GF-D8 (cell line): Measurements from ENCODE around the gene CENPF.

ENCODE experiments used
- DNase-seq: peaks from one replicate; lab custom pipeline; 2025; lab: John Stamatoyannopoulos, UW

The CENPF gene

GRCh38 chr1:214623430-214623829 is 20.4 kb downstream of the CENPF start:
- no peak for DNase-seq

- no peak for DNase-seq
Observed at GRCh38 chr1:214632091-214632490, 29.1 kb downstream of the CENPF start.

GRCh38 chr1:214633686-214634085 is 30.7 kb downstream of the CENPF start:
- no peak for DNase-seq

- no peak for DNase-seq
Observed at GRCh38 chr1:214634267-214634666, 31.3 kb downstream of the CENPF start.

- no peak for DNase-seq
Observed at GRCh38 chr1:214635086-214635485, 32.1 kb downstream of the CENPF start.

GRCh38 chr1:214635506-214635905 is 32.5 kb downstream of the CENPF start:
- no peak for DNase-seq

- DNase-seq = no peak
Observed at GRCh38 chr1:214636436-214636835, 33.4 kb downstream of the CENPF start.

- DNase-seq = no peak
Observed at GRCh38 chr1:214637125-214637524, 34.1 kb downstream of the CENPF start.

DNA sequence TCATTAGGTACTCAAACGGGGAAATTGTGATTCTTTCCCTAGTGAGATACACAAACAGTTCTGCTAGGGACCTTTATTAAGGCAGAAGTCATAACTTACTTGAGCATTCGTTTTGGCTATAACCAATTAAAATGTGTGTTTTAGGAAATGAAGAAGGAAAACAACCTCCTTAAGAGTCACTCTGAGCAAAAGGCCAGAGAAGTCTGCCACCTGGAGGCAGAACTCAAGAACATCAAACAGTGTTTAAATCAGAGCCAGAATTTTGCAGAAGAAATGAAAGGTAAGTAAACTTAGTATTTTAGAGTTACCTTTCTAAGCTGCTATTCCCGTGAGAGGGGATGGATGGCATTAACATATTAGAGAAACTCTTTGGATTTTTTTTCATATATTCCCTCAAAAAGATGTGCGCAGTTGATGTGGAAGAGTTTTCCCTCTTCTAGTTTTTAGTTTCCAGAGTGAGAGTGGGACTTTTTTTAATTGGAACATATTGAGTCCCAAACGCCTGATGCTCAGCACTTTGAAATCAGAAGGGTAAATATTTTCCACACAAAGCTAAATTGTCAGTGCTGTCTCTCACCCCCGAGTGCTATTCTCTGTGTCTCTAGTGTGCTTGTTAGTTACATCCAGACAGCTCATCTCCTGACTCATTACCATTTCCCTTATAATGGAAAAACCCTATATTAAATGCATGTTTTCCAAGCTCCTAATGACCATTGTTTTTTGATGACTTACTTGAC is 34.9 kb downstream of the CENPF start:
- DNase-seq = no peak

DNA sequence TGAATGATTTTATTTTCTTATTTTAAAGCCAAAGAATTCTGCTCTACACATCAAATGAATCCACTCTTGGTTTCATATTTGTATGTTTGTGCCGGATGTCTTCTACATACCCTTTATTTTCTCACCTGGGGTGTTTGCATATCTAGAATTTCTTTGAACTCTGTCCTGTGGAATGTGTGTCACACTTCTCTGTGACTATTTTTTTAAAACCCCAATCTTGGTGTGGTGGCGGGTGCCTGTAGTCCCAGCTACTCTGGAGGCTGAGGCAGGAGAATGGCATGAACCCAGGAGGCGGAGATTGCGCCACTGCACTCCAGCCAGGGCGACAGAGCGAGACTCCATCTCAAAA is 35.4 kb downstream of the CENPF start:
- no peak for DNase-seq

DNA sequence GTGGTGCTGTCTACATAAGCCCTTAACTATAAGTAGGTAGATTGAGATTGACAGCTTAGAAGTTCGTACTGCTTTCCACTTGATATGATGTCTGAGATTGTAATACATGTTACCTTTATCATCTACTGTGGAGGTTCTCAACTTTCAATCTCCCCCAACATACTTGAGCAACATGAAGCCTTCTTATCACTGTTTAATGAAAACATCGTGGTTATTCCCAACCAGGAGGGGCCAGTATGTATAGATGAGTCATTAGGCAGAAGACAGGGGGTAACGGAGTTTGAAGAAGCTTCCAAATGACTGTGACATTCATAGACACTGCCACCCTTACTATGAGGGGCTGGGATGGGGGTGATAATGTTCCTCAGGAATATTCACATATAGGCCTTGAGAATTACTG is 36.0 kb downstream of the CENPF start:
- no peak for DNase-seq

DNA sequence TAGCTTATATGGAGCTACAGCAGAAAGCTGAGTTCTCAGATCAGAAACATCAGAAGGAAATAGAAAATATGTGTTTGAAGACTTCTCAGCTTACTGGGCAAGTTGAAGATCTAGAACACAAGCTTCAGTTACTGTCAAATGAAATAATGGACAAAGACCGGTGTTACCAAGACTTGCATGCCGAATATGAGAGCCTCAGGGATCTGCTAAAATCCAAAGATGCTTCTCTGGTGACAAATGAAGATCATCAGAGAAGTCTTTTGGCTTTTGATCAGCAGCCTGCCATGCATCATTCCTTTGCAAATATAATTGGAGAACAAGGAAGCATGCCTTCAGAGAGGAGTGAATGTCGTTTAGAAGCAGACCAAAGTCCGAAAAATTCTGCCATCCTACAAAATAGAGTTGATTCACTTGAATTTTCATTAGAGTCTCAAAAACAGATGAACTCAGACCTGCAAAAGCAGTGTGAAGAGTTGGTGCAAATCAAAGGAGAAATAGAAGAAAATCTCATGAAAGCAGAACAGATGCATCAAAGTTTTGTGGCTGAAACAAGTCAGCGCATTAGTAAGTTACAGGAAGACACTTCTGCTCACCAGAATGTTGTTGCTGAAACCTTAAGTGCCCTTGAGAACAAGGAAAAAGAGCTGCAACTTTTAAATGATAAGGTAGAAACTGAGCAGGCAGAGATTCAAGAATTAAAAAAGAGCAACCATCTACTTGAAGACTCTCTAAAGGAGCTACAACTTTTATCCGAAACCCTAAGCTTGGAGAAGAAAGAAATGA is 37.6 kb downstream of the CENPF start:
- DNase-seq = no peak

DNA sequence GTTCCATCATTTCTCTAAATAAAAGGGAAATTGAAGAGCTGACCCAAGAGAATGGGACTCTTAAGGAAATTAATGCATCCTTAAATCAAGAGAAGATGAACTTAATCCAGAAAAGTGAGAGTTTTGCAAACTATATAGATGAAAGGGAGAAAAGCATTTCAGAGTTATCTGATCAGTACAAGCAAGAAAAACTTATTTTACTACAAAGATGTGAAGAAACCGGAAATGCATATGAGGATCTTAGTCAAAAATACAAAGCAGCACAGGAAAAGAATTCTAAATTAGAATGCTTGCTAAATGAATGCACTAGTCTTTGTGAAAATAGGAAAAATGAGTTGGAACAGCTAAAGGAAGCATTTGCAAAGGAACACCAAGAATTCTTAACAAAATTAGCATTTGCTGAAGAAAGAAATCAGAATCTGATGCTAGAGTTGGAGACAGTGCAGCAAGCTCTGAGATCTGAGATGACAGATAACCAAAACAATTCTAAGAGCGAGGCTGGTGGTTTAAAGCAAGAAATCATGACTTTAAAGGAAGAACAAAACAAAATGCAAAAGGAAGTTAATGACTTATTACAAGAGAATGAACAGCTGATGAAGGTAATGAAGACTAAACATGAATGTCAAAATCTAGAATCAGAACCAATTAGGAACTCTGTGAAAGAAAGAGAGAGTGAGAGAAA is 38.4 kb downstream of the CENPF start:
- no peak for DNase-seq

DNA sequence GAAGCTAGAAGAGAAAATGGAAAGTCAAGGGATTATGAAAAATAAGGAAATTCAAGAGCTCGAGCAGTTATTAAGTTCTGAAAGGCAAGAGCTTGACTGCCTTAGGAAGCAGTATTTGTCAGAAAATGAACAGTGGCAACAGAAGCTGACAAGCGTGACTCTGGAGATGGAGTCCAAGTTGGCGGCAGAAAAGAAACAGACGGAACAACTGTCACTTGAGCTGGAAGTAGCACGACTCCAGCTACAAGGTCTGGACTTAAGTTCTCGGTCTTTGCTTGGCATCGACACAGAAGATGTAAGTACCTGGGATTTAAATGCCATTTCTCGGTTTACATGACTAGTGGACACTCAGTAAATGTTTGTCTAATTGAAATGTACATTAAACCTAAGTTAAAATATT is 40.0 kb downstream of the CENPF start:
- DNase-seq = no peak

GRCh38 chr1:214645712-214646111 is 42.7 kb downstream of the CENPF start:
- DNase-seq = no peak

DNA sequence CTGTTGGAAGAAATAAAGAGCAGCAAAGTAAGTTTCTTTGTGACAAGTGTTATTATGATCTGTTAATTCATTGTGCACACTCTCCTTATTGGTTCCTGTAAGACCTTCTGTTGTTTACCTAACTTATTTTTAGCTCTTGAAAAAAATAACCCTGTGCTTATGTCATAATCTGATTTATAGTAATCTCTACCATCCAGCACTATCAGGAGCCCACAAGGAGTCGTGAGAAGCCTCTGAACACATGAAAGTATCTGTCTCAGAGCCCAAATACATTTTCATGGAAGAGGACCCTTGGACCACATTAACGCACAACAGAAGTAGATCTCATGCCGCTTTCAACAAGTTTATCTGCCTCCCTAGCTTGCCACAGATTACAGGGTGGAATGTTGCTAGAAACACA is 45.8 kb downstream of the CENPF start:
- no peak for DNase-seq

DNA sequence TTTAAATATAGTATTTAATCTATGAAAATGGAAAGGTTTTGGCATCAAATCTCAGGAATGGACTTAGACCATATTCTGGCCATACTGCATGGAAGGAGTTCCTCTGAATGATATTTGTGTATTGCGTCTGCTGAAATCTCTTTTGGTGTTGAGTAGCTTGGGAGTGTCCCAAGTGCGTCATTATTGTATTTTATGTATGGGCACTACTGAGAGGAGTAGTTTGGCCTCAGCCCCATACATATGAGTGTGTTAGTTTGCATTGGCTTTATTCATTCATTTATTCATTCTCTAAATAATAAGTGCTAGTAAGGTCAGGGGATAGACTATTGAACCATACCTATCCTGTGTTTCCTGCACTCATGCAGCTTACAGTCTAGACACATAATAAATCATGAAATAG is 46.6 kb downstream of the CENPF start:
- no peak for DNase-seq

DNA sequence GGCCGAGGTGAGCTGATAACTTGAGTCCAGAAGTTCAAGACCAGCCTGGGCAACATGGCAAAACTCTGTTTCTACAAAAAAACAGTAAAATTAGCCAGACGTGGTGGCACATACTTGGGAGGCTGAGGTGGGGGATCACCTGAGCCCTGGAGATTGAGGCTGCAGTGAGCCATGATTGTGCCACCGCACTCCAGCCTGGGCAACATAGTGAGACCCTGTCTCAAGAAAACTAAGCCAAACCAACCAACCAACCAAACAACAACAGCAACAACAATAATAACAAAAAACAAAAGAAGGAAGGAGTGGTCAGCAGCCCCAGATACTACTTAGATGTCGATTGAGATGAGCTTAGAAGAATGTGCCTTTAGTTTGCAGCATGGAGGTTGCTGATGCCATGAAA is 47.7 kb downstream of the CENPF start:
- DNase-seq = no peak

GRCh38 chr1:214657299-214657698 is 54.3 kb downstream of the CENPF start:
- no peak for DNase-seq

- DNase-seq = no peak
Observed at GRCh38 chr1:214658175-214658574, 55.2 kb downstream of the CENPF start.

- no peak for DNase-seq
Observed at GRCh38 chr1:214658785-214659184, 55.8 kb downstream of the CENPF start.

GRCh38 chr1:214660190-214660589 is 57.2 kb downstream of the CENPF start:
- DNase-seq = no peak

GRCh38 chr1:214660900-214661299 is 57.9 kb downstream of the CENPF start:
- no peak for DNase-seq
